Testis (tissue), 3 donors: ENCODE data around the gene ZNF141. TPM values are rescaled to one million over a fixed set of nuclear protein-coding genes. Genes with fewer than 3 reads are reported as not detected.

Experiments
- DNase-seq: peaks from one replicate; pipeline ENCODE4 v3.0.0-alpha.2; 2019
- H3K27ac ChIP-seq, 2 donors: fragments of 200-600 bp; sonication (generic); one replicate each; pipeline ENCODE4 v1.5.1; 2019
- H3K27me3 ChIP-seq: fragments of 200-600 bp; sonication (generic); one replicate; pipeline ENCODE4 v1.5.1; 2019
- H3K36me3 ChIP-seq: fragments of 200-600 bp; sonication (generic); one replicate; pipeline ENCODE4 v1.5.1; 2017; ENCODE audit warnings: low read depth; ENCODE audit errors: missing control alignments
- H3K4me1 ChIP-seq: fragments of 200-600 bp; sonication (generic); one replicate; pipeline ENCODE4 v1.5.1; 2019
- H3K4me3 ChIP-seq, 2 donors: fragments of 200-600 bp; sonication (generic); one replicate each; pipeline ENCODE4 v1.5.1; 2017 to 2019
- H3K9me3 ChIP-seq: fragments of 200-600 bp; sonication (generic); one replicate; pipeline ENCODE4 v1.5.1; 2017
- CTCF ChIP-seq, 3 experiments: fragments of 450-650 bp in 2 of 3; fragments of 200-600 bp in 1 of 3; sonication (generic) in 1 of 3; IDR thresholded peaks; one replicate each; pipeline ENCODE4 v1.5.1; 2016 to 2019; ENCODE audit warnings: antibody characterized with exemption in 3 of 3, mild to moderate bottlenecking in 2 of 3, moderate library complexity in 1 of 3
- POLR2A ChIP-seq: fragments of 450-650 bp; IDR thresholded peaks from one replicate; pipeline ENCODE4 v1.6.1; 2017; ENCODE audit warnings: antibody characterized with exemption, mild to moderate bottlenecking, moderate library complexity
- WGBS, 2 donors: methylation state at CpG; one replicate each; pipeline ENCODE4 v1.1.5; 2018; 5-methylcytosine and 5-hydroxymethylcytosine counted together
- intact Hi-C: fragments of 100-400 bp; cut with DNase I; formaldehyde crosslinking; loops from one replicate; pipeline ENCODE4 v1.15.1; 2023; ENCODE audit warnings: low total_unique reads
- polyA plus RNA-seq: library from polyadenylated mRNA; stranded (reverse); fragments of 350-450 nt; fragmentation: Illumina TruSeq; extraction: RNeasy Lipid Tissue Mini Kit (QIAGEN cat#74804); gene quantifications from one replicate; pipeline ENCODE4 v1.2.3, GENCODE V29; 2014; ENCODE audit warnings: low read depth, low replicate concordance; ENCODE audit not compliant: insufficient read depth
- total RNA-seq, 2 donors: library from RNA; depleted of rRNA; stranded (reverse); fragments of >200 nt; gene quantifications; one replicate each; pipeline ENCODE4 v1.2.3, GENCODE V29; 2016

ZNF141 gene
- total and polyA plus RNA-seq, 3 donors from 2014 or later, result 5.9 to 30.6 (median 30.0) TPM

DNA sequence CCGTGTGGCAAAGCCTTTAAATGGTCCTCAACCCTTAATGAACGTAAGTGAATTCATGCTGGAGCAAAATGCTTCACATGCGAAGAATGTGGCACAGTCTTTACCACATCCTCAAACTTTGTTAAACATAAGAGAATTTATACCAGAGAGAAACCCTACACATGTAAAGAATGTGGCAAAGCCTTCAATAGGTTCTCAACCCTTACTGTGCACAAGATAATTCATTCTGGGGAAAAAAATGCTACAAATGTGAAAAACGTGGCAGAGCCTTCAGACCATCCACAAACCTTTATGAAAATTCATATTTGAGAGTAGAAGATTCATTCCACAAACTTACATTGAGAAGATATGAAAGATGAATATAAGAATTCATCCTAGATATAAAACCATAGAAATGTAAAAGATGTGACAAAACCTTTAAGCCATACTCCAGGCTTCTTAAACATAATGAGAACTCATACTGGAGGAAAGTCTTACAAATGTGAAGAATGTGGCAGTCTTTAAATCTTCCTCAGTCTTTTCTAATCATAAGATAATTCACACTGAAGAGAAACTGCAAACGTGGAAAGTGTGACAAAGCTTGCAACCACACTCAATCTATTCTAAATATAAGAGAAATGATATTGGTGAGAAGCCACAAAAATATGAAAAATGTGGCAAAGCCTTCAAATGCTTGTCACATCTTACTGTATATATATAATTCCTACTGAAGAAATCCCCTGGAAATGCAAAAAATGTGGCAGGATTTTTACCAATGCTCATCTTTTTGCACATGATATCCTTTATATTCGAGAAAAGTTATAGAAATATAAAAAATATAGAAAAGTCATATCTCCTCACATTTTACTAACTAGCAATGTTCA lies 36.9 kb downstream of the ZNF141 start:
- intact Hi-C loops, result no loop called here
- DNase-seq, result no peak
- Histone ChIP-seq H3K4me1 (no peaks in the 10 kb centered on the region), H3K36me3 (peaks cover 10% of the 10 kb centered on the region), H3K9me3 (no peaks in the 10 kb centered on the region), H3K27ac (no peak overlapping the region), H3K4me3 (no peak overlapping the region), H3K27me3 (no peaks in the 10 kb centered on the region)
- 95 to 98% methylated on average over 6 of the region's 6 CpGs for WGBS, 2 donors
- TF ChIP-seq POLR2A (no peak), CTCF (IDR thresholded peaks at IDR 0.05) (no peak)

DNA sequence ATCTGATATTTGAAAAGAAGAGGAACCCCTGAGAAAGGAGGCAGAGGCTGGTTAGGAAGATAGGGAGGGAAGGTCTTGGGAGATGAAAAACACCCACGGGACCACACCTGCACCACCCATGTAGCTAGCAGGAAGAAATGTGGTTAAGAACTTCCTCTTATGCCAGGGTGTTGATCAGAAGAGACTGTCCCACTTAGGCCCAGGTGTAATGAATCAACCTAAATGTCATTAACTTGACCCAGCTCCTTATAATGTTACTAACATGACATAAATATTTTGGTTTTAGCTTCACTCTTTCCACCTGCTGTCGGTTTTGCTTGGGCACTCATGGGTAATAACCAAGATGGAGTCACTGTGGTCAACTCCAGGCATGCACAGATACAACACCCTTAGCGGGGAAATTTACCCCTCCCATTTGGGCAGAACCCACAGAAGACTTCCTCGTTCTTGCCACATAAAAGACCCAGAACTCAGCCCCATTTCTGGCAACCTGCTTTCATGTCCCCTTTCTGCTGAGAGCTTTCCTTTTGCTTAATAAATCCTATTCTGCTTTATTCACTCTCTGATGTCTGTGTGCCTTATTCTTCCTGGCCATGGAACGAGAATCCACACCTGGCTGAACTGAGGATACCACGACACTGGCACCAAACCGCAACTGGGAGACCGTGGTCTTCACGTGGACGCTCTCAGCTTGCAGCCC lies 46.8 kb downstream of the ZNF141 start:
- no peaks in the 10 kb centered on the region for H3K36me3 ChIP-seq
- no peak overlapping the region for H3K4me3 ChIP-seq
- intact Hi-C loops, result no loop called here
- no peaks in the 10 kb centered on the region for H3K9me3 ChIP-seq
- 58 to 79% methylated on average over 10 of the region's 10 CpGs for WGBS, 2 donors
- no peaks in the 10 kb centered on the region for H3K4me1 ChIP-seq
- no peak overlapping the region for H3K27ac ChIP-seq
- TF ChIP-seq CTCF (IDR thresholded peaks at IDR 0.05), result no peak
- no peak for TF ChIP-seq POLR2A
- no peak for DNase-seq
- H3K27me3 ChIP-seq, result no peaks in the 10 kb centered on the region

GRCh38 chr4:385934-386707 lies 48.5 kb downstream of the ZNF141 start:
- no peaks in the 10 kb centered on the region for H3K27me3 ChIP-seq
- WGBS, 2 donors, result 2 to 3% methylated on average over 18 to 46 of the region's 46 CpGs
- no peak overlapping the region for H3K27ac ChIP-seq
- intact Hi-C loops, result no loop called here
- H3K4me3 ChIP-seq, result peak overlapping the region; percentile 29 to 63
- no peaks in the 10 kb centered on the region for H3K9me3 ChIP-seq
- H3K36me3 ChIP-seq, result no peaks in the 10 kb centered on the region
- H3K4me1 ChIP-seq, result no peaks in the 10 kb centered on the region
- TF ChIP-seq POLR2A (no peak), CTCF (IDR thresholded peaks at IDR 0.05) (no peak)
- DNase-seq, result peak; percentile 83

GRCh38 chr4:386708-387105 lies 49.1 kb downstream of the ZNF141 start:
- Histone ChIP-seq H3K4me3 (peak overlapping the region; percentile 29 to 63), H3K27ac (no peak overlapping the region), H3K27me3 (no peaks in the 10 kb centered on the region), H3K9me3 (no peaks in the 10 kb centered on the region), H3K36me3 (no peaks in the 10 kb centered on the region), H3K4me1 (no peaks in the 10 kb centered on the region)
- intact Hi-C loops, result no loop called here
- WGBS, 2 donors, result 7 to 11% methylated on average over 22 to 23 of the region's 23 CpGs
- DNase-seq, result peak; percentile 20
- TF ChIP-seq POLR2A (no peak), CTCF (IDR thresholded peaks at IDR 0.05) (no peak)
